Measurements from ENCODE around the gene LHX6.

Gene LHX6

DNA sequence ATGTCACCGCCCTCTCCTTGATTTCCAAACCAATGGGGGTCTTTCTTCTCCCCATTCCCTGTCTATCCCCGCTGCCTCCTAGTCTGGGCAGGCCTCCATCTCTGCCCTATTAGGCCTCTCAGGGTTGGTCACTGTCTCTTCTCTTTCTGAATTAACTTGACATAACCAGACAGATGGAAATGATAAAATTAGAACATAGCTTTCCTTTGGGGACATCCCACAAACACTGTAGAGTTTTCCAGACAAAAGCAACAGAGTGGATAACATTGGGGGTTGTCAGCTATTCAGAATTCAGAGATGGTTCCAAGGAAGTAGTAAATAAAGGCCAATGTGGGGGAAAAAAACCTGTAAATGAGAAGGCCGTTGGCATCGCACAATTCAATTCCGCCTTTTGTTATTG lies 24.7 kb downstream of the LHX6 start:
- in situ Hi-C loops (cut with MboI; ENCODE audit: low pct_unique_long_range_greater_than_20kb, low sequenced_read_pairs, unreplicated experiment), result no loop called here
- no peak for DNase-seq (ENCODE audit: low spot score)
- TF ChIP-seq, protein P1, sequence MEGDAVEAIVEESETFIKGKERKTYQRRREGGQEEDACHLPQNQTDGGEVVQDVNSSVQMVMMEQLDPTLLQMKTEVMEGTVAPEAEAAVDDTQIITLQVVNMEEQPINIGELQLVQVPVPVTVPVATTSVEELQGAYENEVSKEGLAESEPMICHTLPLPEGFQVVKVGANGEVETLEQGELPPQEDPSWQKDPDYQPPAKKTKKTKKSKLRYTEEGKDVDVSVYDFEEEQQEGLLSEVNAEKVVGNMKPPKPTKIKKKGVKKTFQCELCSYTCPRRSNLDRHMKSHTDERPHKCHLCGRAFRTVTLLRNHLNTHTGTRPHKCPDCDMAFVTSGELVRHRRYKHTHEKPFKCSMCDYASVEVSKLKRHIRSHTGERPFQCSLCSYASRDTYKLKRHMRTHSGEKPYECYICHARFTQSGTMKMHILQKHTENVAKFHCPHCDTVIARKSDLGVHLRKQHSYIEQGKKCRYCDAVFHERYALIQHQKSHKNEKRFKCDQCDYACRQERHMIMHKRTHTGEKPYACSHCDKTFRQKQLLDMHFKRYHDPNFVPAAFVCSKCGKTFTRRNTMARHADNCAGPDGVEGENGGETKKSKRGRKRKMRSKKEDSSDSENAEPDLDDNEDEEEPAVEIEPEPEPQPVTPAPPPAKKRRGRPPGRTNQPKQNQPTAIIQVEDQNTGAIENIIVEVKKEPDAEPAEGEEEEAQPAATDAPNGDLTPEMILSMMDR (IDR thresholded peaks at IDR 0.05; ENCODE audit: extremely low read depth, insufficient read depth, missing control alignments), result no peak

DNA sequence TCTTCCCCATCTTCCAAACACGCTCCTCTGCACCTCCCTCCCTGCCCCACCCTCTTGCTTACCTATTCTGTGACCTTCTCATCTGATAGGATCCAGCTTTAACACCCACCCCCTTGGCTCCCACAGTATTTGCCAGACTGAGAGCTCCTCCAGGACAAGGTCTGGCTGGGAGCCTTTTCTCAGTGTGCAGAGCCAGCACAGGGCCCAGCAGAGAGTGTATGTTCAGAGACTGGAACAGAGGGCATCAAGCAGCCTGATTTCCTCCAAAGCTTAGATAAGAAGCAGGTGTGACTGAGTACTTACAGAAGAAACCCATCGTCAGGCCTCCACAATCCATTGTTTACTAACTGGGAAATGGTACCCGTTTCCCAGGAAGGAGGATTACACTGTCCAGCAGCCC lies 26.6 kb downstream of the LHX6 start:
- in situ Hi-C loops (cut with MboI; ENCODE audit: low pct_unique_long_range_greater_than_20kb, low sequenced_read_pairs, unreplicated experiment), result no loop called here
- DNase-seq (ENCODE audit: low spot score), result no peak

DNA sequence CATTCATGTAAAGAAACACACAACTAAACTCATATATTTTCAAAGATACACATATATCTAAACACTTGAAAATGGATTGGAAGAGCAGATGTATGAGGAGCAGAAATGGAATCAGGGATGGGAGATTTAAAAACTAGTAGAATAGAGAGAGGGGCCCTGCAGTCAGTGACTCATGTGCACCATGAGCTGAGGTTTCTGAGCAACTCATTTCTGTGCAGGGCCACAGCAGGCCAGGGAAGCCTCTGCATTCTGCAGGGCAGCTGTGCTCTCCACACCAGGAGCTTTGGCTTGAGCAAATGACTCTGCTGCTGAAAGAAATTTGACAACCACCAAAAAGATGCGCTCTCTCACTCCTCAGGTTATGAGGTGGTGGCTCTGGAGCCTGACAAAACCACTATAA lies 27.1 kb downstream of the LHX6 start:
- TF ChIP-seq, protein P1 (IDR thresholded peaks at IDR 0.05; ENCODE audit: extremely low read depth, insufficient read depth, missing control alignments), result no peak
- DNase-seq (ENCODE audit: low spot score), result no peak
- in situ Hi-C loops (cut with MboI; ENCODE audit: low pct_unique_long_range_greater_than_20kb, low sequenced_read_pairs, unreplicated experiment), result no loop called here

More for the DNA sequence above, 26.6 kb downstream of the LHX6 start:
- TF ChIP-seq, protein P1 (IDR thresholded peaks at IDR 0.05; ENCODE audit: extremely low read depth, insufficient read depth, missing control alignments), result no peak

DNA sequence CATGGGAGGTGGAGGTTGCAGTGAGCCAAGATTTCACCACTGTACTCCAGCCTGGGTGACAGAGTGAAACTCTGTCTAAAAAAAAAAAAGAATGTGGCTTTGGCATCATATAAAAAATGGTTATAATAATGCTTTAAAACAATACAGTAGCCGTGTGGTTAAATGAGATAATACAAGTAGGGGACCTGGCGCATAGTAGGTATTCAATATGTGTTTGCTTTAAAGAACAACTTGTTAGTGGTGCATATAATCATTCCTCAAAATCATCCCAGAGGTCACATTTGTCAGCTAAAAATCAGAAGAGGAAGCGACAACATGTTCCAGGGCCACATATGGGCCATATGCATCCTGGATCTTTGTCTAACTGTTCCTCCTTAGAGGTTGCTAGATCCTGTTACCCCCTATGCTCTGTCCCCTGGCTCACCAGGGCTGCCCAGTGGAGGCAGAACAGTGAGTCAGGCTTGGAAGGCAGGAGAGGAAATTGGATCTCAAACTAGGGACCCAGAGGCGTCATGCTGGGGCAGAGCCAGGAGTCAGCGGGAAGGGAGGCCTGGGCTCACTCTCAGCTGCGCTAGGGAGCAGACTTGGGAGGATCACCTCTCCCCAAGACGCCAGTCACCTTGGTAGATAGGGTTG lies 27.7 kb downstream of the LHX6 start:
- TF ChIP-seq, protein P1 (IDR thresholded peaks at IDR 0.05; ENCODE audit: extremely low read depth, insufficient read depth, missing control alignments), result no peak
- no peak for DNase-seq (ENCODE audit: low spot score)
- in situ Hi-C loops (cut with MboI; ENCODE audit: low pct_unique_long_range_greater_than_20kb, low sequenced_read_pairs, unreplicated experiment), result no loop called here

DNA sequence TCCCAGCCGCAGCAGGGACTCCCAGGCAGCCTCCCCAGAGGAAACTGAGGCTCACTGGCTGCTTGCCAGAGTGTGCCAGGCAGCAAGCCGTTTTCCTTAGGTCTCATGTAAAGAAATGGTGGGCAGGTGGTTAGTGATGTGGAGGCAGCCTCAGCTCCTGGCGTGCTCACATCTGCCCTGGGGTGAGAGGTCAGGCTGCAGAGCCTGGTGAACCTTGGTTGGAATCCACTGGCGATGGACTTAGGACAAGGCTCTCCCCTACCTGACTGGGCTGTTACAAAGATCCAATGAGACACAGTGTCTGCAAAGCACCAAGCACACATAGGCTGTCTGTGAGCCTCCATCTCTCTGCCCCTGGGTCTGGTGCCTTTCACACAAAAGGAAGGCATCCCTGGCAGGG lies 30.9 kb downstream of the LHX6 start:
- DNase-seq (ENCODE audit: low spot score), result no peak
- TF ChIP-seq, protein P1 (IDR thresholded peaks at IDR 0.05; ENCODE audit: extremely low read depth, insufficient read depth, missing control alignments), result no peak
- in situ Hi-C loops (cut with MboI; ENCODE audit: low pct_unique_long_range_greater_than_20kb, low sequenced_read_pairs, unreplicated experiment), result no loop called here

DNA sequence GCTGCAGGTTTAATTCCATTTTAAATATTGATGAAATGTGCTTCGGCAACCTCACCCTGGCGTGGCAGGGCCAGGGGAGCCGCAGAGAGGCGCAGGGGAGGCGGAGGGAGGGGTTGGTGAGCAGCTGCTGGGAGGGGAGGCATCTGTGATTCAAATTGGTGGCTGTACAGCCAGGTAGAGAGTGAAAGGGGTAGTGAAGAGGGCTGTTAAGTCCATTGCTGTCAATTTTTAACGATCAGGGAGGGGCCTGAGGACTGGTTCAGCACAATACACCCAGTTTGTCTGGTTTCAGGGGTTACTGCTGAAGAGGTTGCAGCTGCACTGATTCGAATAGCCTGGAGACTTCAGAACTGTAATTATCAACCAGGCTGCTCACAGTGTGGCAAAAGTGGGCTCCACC lies 31.3 kb downstream of the LHX6 start:
- TF ChIP-seq, protein P1 (IDR thresholded peaks at IDR 0.05; ENCODE audit: extremely low read depth, insufficient read depth, missing control alignments), result no peak
- in situ Hi-C loops (cut with MboI; ENCODE audit: low pct_unique_long_range_greater_than_20kb, low sequenced_read_pairs, unreplicated experiment), result no loop called here
- DNase-seq (ENCODE audit: low spot score), result no peak

Measured in GM13977 (cell line).